Forelimb muscle (tissue), 1 donor: ENCODE data around the gene PUSL1. TPM values are rescaled to one million over a fixed set of nuclear protein-coding genes. Genes with fewer than 3 reads are reported as not detected.

Experiments used
- DNase-seq: peaks from one replicate; pipeline ENCODE4 v3.0.0-alpha.2; 2013; ENCODE audit warnings: low read depth
- polyA plus RNA-seq: library from polyadenylated mRNA; unstranded; fragments of 120-200 nt; gene quantifications from one replicate; pipeline ENCODE4 v1.2.1, GENCODE V29; 2013; ENCODE audit not compliant: insufficient read length

Gene PUSL1
- polyA plus RNA-seq, 1 donor: 5.9 TPM

- no peak for DNase-seq
Measured at GRCh38 chr1:1279028-1279427, 29.4 kb upstream of the PUSL1 start.

- no peak for DNase-seq
Measured at GRCh38 chr1:1280782-1281481, 27.5 kb upstream of the PUSL1 start.

GRCh38 chr1:1281533-1282321 is 26.7 kb upstream of the PUSL1 start:
- DNase-seq: no peak

- DNase-seq: no peak
Measured at GRCh38 chr1:1282998-1283397, 25.4 kb upstream of the PUSL1 start.

- DNase-seq: no peak
Measured at GRCh38 chr1:1283821-1284220, 24.6 kb upstream of the PUSL1 start.

GRCh38 chr1:1284221-1285101 is 23.9 kb upstream of the PUSL1 start:
- DNase-seq: no peak

GRCh38 chr1:1285102-1285571 is 23.3 kb upstream of the PUSL1 start:
- no peak for DNase-seq

- no peak for DNase-seq
Measured at GRCh38 chr1:1285611-1286311, 22.6 kb upstream of the PUSL1 start.

GRCh38 chr1:1286313-1287261 is 21.8 kb upstream of the PUSL1 start:
- DNase-seq: no peak

- DNase-seq: no peak
Measured at GRCh38 chr1:1287288-1288110, 20.9 kb upstream of the PUSL1 start.

- no peak for DNase-seq
Measured at GRCh38 chr1:1290238-1290731, 18.1 kb upstream of the PUSL1 start.

- no peak for DNase-seq
Measured at GRCh38 chr1:1291023-1291528, 17.3 kb upstream of the PUSL1 start.

- DNase-seq: no peak
Measured at GRCh38 chr1:1291548-1292441, 16.6 kb upstream of the PUSL1 start.

- no peak for DNase-seq
Measured at GRCh38 chr1:1292442-1292779, 16.0 kb upstream of the PUSL1 start.

GRCh38 chr1:1292851-1293250 is 15.5 kb upstream of the PUSL1 start:
- no peak for DNase-seq

- DNase-seq: no peak
Measured at GRCh38 chr1:1293263-1294249, 14.8 kb upstream of the PUSL1 start.
